DMS53 treated with DMSO at 0.1 percent for 48 hours (cell line): Measurements from ENCODE around the gene TMEM101.
"Not testable (repeated sequence)": the region's sequence is repeated elsewhere in the genome, so short reads cannot be mapped to it uniquely, and the experiment has no call there.

ENCODE experiments used
- DNase-seq: peaks from one replicate; lab custom pipeline; 2025; ENCODE audit not compliant: unreplicated experiment; lab: John Stamatoyannopoulos, UW

TMEM101 gene

GRCh38 chr17:43975898-43976297 is 38.9 kb downstream of the TMEM101 start:
- DNase-seq, result no peak

- no peak for DNase-seq
These were observed 40.1 kb downstream of the TMEM101 start for GRCh38 chr17:43974382-43975266.

- DNase-seq, result not testable (repeated sequence)
These were observed 42.1 kb downstream of the TMEM101 start for GRCh38 chr17:43972444-43973212.

- DNase-seq, result not testable (repeated sequence)
These were observed 43.3 kb downstream of the TMEM101 start for GRCh38 chr17:43971436-43971835.

GRCh38 chr17:43970366-43970765 is 44.4 kb downstream of the TMEM101 start:
- DNase-seq, result no peak

GRCh38 chr17:43967251-43967875 is 47.4 kb downstream of the TMEM101 start:
- no peak for DNase-seq

- no peak for DNase-seq
These were observed 48.5 kb downstream of the TMEM101 start for GRCh38 chr17:43966276-43966675.

- DNase-seq, result no peak
These were observed 52.3 kb downstream of the TMEM101 start for GRCh38 chr17:43962479-43962878.

GRCh38 chr17:43961954-43962353 is 52.8 kb downstream of the TMEM101 start:
- no peak for DNase-seq

GRCh38 chr17:43961292-43961691 is 53.5 kb downstream of the TMEM101 start:
- DNase-seq, result not testable (repeated sequence)
